ENCODE results near the gene TCERG1L. TPM values are rescaled to one million over a fixed set of nuclear protein-coding genes. Genes with fewer than 3 reads are reported as not detected.

The TCERG1L gene
- total RNA-seq, 1 experiment from 2014 or later, result not detected

DNA sequence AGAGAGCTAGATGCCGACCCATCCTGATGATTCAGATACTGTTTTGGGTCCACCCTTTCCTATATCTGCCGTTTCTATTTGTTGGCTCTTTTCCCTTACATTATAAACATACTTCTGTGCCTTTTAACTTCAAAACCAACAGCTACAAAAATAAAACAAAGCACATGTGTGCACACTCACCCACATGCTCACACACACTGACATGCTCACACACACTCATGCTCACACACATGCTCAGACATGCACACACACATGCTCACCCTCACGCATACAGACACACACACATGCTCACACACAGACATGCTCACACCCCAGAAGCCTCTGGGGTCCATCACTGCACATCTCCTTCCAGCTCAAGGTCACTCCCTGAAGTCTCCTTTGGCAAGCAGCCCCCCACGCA, 88.1 kb downstream of the TCERG1L start:
- CTCF ChIA-PET, result no interaction called here

GRCh38 chr10:131222986-131223385, 88.5 kb downstream of the TCERG1L start:
- no peak for ATAC-seq
- CTCF ChIA-PET, result no interaction called here

More for the DNA sequence above, 88.1 kb downstream of the TCERG1L start:
- Histone ChIP-seq H3K4me1 (ENCODE audit: control insufficient read depth, insufficient read depth, low read length) (no peaks in the 10 kb centered on the region), H3K4me3 (ENCODE audit: low read depth in 2 of 2, low read length in 2 of 2) (no peak overlapping the region), H3K9me3 (ENCODE audit: control insufficient read depth, insufficient read depth, low read depth, low read length) (no peaks in the 10 kb centered on the region), H3K36me3 (ENCODE audit: control insufficient read depth, insufficient read depth, low read length) (no peaks in the 10 kb centered on the region), H3K27me3 (ENCODE audit: control insufficient read depth, insufficient read depth, low read length) (peaks cover 4% of the 10 kb centered on the region; the same call in 1 of the 2 replicates), H3K27ac (ENCODE audit: low read length) (no peak overlapping the region)
- TF ChIP-seq, protein P1, sequence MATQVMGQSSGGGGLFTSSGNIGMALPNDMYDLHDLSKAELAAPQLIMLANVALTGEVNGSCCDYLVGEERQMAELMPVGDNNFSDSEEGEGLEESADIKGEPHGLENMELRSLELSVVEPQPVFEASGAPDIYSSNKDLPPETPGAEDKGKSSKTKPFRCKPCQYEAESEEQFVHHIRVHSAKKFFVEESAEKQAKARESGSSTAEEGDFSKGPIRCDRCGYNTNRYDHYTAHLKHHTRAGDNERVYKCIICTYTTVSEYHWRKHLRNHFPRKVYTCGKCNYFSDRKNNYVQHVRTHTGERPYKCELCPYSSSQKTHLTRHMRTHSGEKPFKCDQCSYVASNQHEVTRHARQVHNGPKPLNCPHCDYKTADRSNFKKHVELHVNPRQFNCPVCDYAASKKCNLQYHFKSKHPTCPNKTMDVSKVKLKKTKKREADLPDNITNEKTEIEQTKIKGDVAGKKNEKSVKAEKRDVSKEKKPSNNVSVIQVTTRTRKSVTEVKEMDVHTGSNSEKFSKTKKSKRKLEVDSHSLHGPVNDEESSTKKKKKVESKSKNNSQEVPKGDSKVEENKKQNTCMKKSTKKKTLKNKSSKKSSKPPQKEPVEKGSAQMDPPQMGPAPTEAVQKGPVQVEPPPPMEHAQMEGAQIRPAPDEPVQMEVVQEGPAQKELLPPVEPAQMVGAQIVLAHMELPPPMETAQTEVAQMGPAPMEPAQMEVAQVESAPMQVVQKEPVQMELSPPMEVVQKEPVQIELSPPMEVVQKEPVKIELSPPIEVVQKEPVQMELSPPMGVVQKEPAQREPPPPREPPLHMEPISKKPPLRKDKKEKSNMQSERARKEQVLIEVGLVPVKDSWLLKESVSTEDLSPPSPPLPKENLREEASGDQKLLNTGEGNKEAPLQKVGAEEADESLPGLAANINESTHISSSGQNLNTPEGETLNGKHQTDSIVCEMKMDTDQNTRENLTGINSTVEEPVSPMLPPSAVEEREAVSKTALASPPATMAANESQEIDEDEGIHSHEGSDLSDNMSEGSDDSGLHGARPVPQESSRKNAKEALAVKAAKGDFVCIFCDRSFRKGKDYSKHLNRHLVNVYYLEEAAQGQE (IDR thresholded peaks at IDR 0.05; ENCODE audit: insufficient read depth in 1 of 2, low read depth in 2 of 2, low read length in 1 of 2), result no peak
- TF ChIP-seq POLR2AphosphoS5 (IDR thresholded peaks at IDR 0.05; ENCODE audit: low read depth, low read length), result no peak
- no TSS peak for BruUV-seq (replicated peaks)
- ATAC-seq (no peak), DNase-seq (ENCODE audit: low read depth, low spot score) (no peak)
- intact Hi-C loops (cut with micrococcal nuclease; ENCODE audit: unreplicated experiment) (no loop called here), in situ Hi-C loops (cut with HindIII; ENCODE audit: low pct_unique_long_range_greater_than_20kb, low sequenced_read_pairs) (no loop called here)
- POLR2A ChIA-PET, result interaction anchor here (0.6 kb wide), 1 partner anchor 660 kb away, joined by 4 read pairs; no protein-coding TSS in a partner anchor

More at GRCh38 chr10:131222986-131223385, 88.5 kb downstream of the TCERG1L start:
- Histone ChIP-seq H3K4me3 (ENCODE audit: low read depth in 2 of 2, low read length in 2 of 2) (no peak overlapping the region), H3K4me1 (ENCODE audit: control insufficient read depth, insufficient read depth, low read length) (no peaks in the 10 kb centered on the region), H3K27me3 (ENCODE audit: control insufficient read depth, insufficient read depth, low read length) (peaks cover 4% of the 10 kb centered on the region; the same call in 1 of the 2 replicates), H3K27ac (ENCODE audit: low read length) (no peak overlapping the region), H3K36me3 (ENCODE audit: control insufficient read depth, insufficient read depth, low read length) (no peaks in the 10 kb centered on the region), H3K9me3 (ENCODE audit: control insufficient read depth, insufficient read depth, low read depth, low read length) (no peaks in the 10 kb centered on the region)
- TF ChIP-seq TCF7L2 (IDR thresholded peaks at IDR 0.05; ENCODE audit: low read depth, low read length) (no peak), SIN3A (IDR thresholded peaks at IDR 0.05; ENCODE audit: borderline replicate concordance, insufficient read depth, low read depth, low read length) (no peak), POLR2AphosphoS5 (IDR thresholded peaks at IDR 0.05; ENCODE audit: low read depth, low read length) (no peak)
- TF ChIP-seq, protein P1 (IDR thresholded peaks at IDR 0.05; ENCODE audit: insufficient read depth in 1 of 2, low read depth in 2 of 2, low read length in 1 of 2), result no peak
- TF ChIP-seq, protein P2, sequence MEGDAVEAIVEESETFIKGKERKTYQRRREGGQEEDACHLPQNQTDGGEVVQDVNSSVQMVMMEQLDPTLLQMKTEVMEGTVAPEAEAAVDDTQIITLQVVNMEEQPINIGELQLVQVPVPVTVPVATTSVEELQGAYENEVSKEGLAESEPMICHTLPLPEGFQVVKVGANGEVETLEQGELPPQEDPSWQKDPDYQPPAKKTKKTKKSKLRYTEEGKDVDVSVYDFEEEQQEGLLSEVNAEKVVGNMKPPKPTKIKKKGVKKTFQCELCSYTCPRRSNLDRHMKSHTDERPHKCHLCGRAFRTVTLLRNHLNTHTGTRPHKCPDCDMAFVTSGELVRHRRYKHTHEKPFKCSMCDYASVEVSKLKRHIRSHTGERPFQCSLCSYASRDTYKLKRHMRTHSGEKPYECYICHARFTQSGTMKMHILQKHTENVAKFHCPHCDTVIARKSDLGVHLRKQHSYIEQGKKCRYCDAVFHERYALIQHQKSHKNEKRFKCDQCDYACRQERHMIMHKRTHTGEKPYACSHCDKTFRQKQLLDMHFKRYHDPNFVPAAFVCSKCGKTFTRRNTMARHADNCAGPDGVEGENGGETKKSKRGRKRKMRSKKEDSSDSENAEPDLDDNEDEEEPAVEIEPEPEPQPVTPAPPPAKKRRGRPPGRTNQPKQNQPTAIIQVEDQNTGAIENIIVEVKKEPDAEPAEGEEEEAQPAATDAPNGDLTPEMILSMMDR (IDR thresholded peaks at IDR 0.05), result no peak
- intact Hi-C loops (cut with micrococcal nuclease; ENCODE audit: unreplicated experiment), result no loop called here
- in situ Hi-C loops (cut with HindIII; ENCODE audit: low pct_unique_long_range_greater_than_20kb, low sequenced_read_pairs), result no loop called here
- BruUV-seq (replicated peaks), result no TSS peak
- no peak for DNase-seq (ENCODE audit: low read depth, low spot score)
- POLR2A ChIA-PET, result no interaction called here

Measured in Panc1 (cell line).